Right lobe of liver (tissue), 6 donors: ENCODE measurements around the gene TMEM267. TPM values are rescaled to one million over a fixed set of nuclear protein-coding genes. Genes with fewer than 3 reads are reported as not detected.

ENCODE experiments used
- ATAC-seq, 4 donors: fragments of 200-7000 bp; cut with Tn5 transposase; one replicate each; pipeline ENCODE4 v1.9.1; 2020; ENCODE audit warnings: mild to moderate bottlenecking in 4 of 4, moderate library complexity in 4 of 4
- DNase-seq, 3 donors: peaks; one replicate each; pipeline ENCODE4 v3.0.0-alpha.2; 2020
- H3K27ac ChIP-seq, 3 donors: fragments of 200-600 bp; one replicate each; pipeline ENCODE4 v1.8.0; 2022
- H3K27me3 ChIP-seq, 2 donors: fragments of 200-600 bp; one replicate each; pipeline ENCODE4 v1.8.0; 2022
- H3K36me3 ChIP-seq, 4 donors: fragments of 200-600 bp; sonication (generic) in 1 of 4; one replicate each; pipeline versions ENCODE4 v1.5.1 to v1.8.0; 2017 to 2022; ENCODE audit warnings: control low read depth in 1 of 4
- H3K4me1 ChIP-seq, 4 donors: fragments of 200-600 bp; sonication (generic) in 1 of 4; one replicate each; pipeline versions ENCODE4 v1.5.1 to v1.8.0; 2017 to 2022; ENCODE audit warnings: control low read depth in 1 of 4
- H3K4me3 ChIP-seq, 3 donors: fragments of 200-600 bp; one replicate each; pipeline ENCODE4 v1.8.0; 2022
- H3K9me3 ChIP-seq, 4 donors: fragments of 200-600 bp; sonication (generic) in 1 of 4; one replicate each; pipeline versions ENCODE4 v1.5.1 to v1.8.0; 2017 to 2022; ENCODE audit warnings: control low read depth in 1 of 4
- CTCF ChIP-seq, 4 donors: fragments of 200-600 bp in 3 of 4; fragments of 450-650 bp in 1 of 4; IDR thresholded peaks; one replicate each; pipeline versions ENCODE4 v1.5.1 to v1.8.0; 2016 to 2022; ENCODE audit warnings: antibody characterized with exemption in 4 of 4, mild to moderate bottlenecking in 2 of 4
- POLR2A ChIP-seq: fragments of 450-650 bp; IDR thresholded peaks from one replicate; pipeline ENCODE4 v1.6.1; 2017; ENCODE audit warnings: antibody characterized with exemption, mild to moderate bottlenecking
- WGBS: methylation state at CpG from one replicate; pipeline ENCODE4 v1.1.6; 2018; ENCODE audit warnings: low coverage, low lambda C conversion rate; ENCODE audit not compliant: insufficient coverage; ENCODE audit errors: missing lambda C conversion rate; 5-methylcytosine and 5-hydroxymethylcytosine counted together
- intact Hi-C, 2 donors: fragments of 100-400 bp; cut with DNase I; formaldehyde crosslinking; loops; one replicate each; pipeline versions ENCODE4 v1.11.2 to v1.14.1; 2022
- long read RNA-seq: library from polyadenylated mRNA; unstranded; transcript quantifications from one replicate; pipeline ENCODE4 v2.0.0, GENCODE V29; 2019
- total RNA-seq, 6 experiments: library from RNA; depleted of rRNA in 2 of 6; stranded (reverse); fragments of >200 nt in 2 of 6; fragmentation: NEBNext Ultra II Directional in 3 of 6; extraction: Animal tissue kit (Norgen Biotek cat#: 25700) in 3 of 6; gene quantifications; one replicate each; pipeline versions ENCODE4 v1.1.0 to v1.2.4, GENCODE V29; 2016 to 2023
- donor health status: DM: no; HTN: yes; CAD: no.
- donor health status: DM: no; HTN: no; CAD: no.
- donor health status: DM: no; HTN: no; CAD: no.
- donor health status: DM: no; HTN: yes; CAD: no.
- donor health status: DM: no; HTN: yes; CAD: no.

The TMEM267 gene
- total RNA-seq = 1 to 10 TPM; 3.9 to 5.1 (median 4.5) TPM
- long read RNA-seq, partial matches to known transcripts = 0 of 3 reads
- long read RNA-seq, other reads (novel, unspliced or antisense) = 1 of 3 reads

GRCh38 chr5:43483298-43484105, at the start of gene TMEM267:
TSS of gene TMEM267 (minus strand) at chr5:43483865. CDS start at chr5:43453969, 29,896 bp downstream.
- Histone ChIP-seq H3K27ac (peak within 1 kb of the TSS; percentile 94 to 99 (median 94)), H3K9me3 (no peaks in the 10 kb centered on the region), H3K27me3 (no peaks in the 10 kb centered on the region), H3K36me3 (no peaks in the 10 kb centered on the region), H3K4me3 (peak within 1 kb of the TSS; percentile 79 to 91 (median 85)), H3K4me1 (peaks cover 0 to 14% (median 5%) of the 10 kb centered on the region in 4 donors)
- intact Hi-C loops = loop anchor here in 1 of 2 donors (10.0 kb wide), 1 partner anchor 89 kb away; no protein-coding TSS in a partner anchor
- ATAC-seq (peak; percentile 96 to 98 (median 96)), DNase-seq (peak; percentile 94 to 95 (median 94))
- TF ChIP-seq CTCF (IDR thresholded peaks at IDR 0.05) (no peak), POLR2A (peak; percentile 89)
- 0% methylated on average over 40 of the region's 62 CpGs for WGBS

GRCh38 chr5:43530648-43531047, 47.0 kb upstream of the TMEM267 start:
- Histone ChIP-seq H3K36me3 (peaks cover 10 to 74% (median 37%) of the 10 kb centered on the region in 4 donors), H3K9me3 (no peaks in the 10 kb centered on the region), H3K27ac (no peak overlapping the region), H3K4me1 (no peaks in the 10 kb centered on the region), H3K27me3 (no peaks in the 10 kb centered on the region), H3K4me3 (no peak overlapping the region)
- 73% methylated on average over 2 of the region's 2 CpGs for WGBS
- TF ChIP-seq CTCF (IDR thresholded peaks at IDR 0.05) = no peak
- no peak for TF ChIP-seq POLR2A
- ATAC-seq (no peak), DNase-seq (no peak)
- intact Hi-C loops = no loop called here

DNA sequence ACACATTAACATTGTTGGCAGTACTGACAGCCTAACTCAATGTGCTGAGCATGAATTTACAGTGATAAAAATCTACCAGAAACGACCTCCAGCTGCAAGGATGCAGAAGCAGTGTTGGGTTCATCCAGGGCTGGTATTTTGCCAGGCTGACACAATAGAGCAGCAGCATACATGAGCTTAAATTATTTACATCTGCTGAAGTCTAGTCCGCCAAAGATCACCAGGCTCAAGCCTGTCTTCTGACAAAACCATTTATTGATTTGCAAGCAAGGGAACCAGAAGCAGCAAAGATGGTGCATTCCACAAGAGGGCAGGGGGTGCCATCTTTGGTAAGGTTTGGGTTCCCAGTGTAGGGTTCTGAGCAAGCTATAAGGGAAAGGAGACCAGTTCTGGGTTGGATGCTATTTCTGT, 40.0 kb upstream of the TMEM267 start:
- no peaks in the 10 kb centered on the region for H3K27me3 ChIP-seq
- DNase-seq (no peak), ATAC-seq (no peak)
- no peaks in the 10 kb centered on the region for H3K9me3 ChIP-seq
- WGBS = 33% methylated on average over 1 of the region's 2 CpGs
- H3K4me1 ChIP-seq = no peaks in the 10 kb centered on the region
- H3K36me3 ChIP-seq = peaks cover 0 to 23% (median 9%) of the 10 kb centered on the region in 4 donors
- TF ChIP-seq CTCF (IDR thresholded peaks at IDR 0.05) (no peak), POLR2A (no peak)
- intact Hi-C loops = no loop called here
- no peak overlapping the region for H3K27ac ChIP-seq
- no peak overlapping the region for H3K4me3 ChIP-seq

- H3K4me3 ChIP-seq = no peak overlapping the region
- ATAC-seq (no peak), DNase-seq (no peak)
- no peaks in the 10 kb centered on the region for H3K27me3 ChIP-seq
- H3K4me1 ChIP-seq = no peaks in the 10 kb centered on the region
- no peak overlapping the region for H3K27ac ChIP-seq
- H3K36me3 ChIP-seq = peaks cover 0 to 6% (median 3%) of the 10 kb centered on the region in 4 donors
- H3K9me3 ChIP-seq = no peaks in the 10 kb centered on the region
- 80% methylated on average over 1 of the region's 1 CpG for WGBS
- intact Hi-C loops = no loop called here
- no peak for TF ChIP-seq POLR2A
- TF ChIP-seq CTCF (IDR thresholded peaks at IDR 0.05) = no peak
These were observed 37.0 kb upstream of the TMEM267 start for GRCh38 chr5:43520615-43521014.
